Hepatocyte (in vitro differentiated cells): Measurements from ENCODE around the gene PEAR1.

Experiments
- CTCF ChIP-seq: fragments of 200-600 bp; sonication (generic); IDR thresholded peaks from 2 replicates; pipeline ENCODE4 v1.5.1; 2016; ENCODE audit warnings: antibody characterized with exemption, mild to moderate bottlenecking; ENCODE audit not compliant: poor library complexity
- EZH2 ChIP-seq: fragments of 200-600 bp; sonication (generic); IDR thresholded peaks from 2 replicates; pipeline ENCODE4 v1.6.1; 2016; ENCODE audit warnings: antibody characterized with exemption, mild to moderate bottlenecking, borderline replicate concordance
- EZH2phosphoT487 ChIP-seq: fragments of 200-600 bp; sonication (generic); IDR thresholded peaks from one replicate; pipeline ENCODE4 v1.6.1; 2018; ENCODE audit warnings: antibody characterized with exemption, mild to moderate bottlenecking, low read depth, moderate library complexity; ENCODE audit not compliant: unreplicated experiment, severe bottlenecking

GRCh38 chr1:156938813-156939212 is 45.3 kb downstream of the PEAR1 start:
- no peak for TF ChIP-seq CTCF
- TF ChIP-seq EZH2 = no peak
- TF ChIP-seq EZH2phosphoT487 = no peak
